C4-2B (cell line): Measurements from ENCODE around the gene ENO3.

ENCODE experiments used
- ZFX ChIP-seq: fragments of 450-650 bp; IDR thresholded peaks from 2 replicates; pipeline ENCODE4 v1.6.1; 2017
- TF ChIP-seq, protein P1 (sequence below): fragments of 450-650 bp; conservative IDR thresholded peaks from 2 replicates; pipeline ENCODE4 v1.5.1; 2017; ENCODE audit warnings: mild to moderate bottlenecking

DNA sequence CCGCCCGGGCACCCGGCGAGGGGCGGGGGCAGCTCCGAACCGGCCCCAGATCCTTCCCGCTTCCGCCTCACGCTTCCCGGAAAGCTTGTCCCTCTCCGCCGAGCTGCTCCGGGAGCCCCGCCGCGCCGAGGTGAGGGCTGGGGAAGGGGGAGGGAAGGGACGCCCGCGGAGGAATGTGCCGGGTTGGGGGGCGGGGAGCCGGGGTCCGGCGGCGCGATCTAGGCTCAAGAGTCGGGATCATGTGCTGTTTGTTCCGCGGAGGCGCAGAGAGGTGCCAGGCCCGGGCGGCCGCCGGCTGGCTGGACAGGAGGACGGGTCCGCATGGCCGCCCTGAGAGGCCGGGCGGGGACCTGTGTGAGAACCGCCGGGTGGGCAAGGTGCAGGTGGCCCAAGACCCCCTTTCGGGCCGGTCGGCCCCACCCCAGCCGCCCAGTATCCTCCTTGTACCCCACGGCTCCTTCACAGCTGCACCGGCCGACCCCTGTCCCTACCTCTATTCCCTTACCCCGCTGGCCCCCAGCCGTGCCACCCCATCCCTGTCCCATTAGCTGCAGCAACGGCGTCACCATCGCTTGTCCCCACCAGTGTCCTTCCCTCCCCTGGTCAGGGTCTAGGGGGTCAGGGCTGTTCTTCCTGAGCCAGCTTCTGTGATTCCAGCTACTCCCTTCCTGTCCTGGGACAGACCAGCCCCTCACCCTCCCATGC lies 47.3 kb downstream of the ENO3 start:
- TF ChIP-seq, protein P1, sequence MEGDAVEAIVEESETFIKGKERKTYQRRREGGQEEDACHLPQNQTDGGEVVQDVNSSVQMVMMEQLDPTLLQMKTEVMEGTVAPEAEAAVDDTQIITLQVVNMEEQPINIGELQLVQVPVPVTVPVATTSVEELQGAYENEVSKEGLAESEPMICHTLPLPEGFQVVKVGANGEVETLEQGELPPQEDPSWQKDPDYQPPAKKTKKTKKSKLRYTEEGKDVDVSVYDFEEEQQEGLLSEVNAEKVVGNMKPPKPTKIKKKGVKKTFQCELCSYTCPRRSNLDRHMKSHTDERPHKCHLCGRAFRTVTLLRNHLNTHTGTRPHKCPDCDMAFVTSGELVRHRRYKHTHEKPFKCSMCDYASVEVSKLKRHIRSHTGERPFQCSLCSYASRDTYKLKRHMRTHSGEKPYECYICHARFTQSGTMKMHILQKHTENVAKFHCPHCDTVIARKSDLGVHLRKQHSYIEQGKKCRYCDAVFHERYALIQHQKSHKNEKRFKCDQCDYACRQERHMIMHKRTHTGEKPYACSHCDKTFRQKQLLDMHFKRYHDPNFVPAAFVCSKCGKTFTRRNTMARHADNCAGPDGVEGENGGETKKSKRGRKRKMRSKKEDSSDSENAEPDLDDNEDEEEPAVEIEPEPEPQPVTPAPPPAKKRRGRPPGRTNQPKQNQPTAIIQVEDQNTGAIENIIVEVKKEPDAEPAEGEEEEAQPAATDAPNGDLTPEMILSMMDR = no peak
- TF ChIP-seq ZFX = peak; percentile 43; the same call in 1 of the 2 replicates
